GM10248 (cell line): ENCODE data around the gene UGT1A9.

ENCODE experiments used
- CTCF ChIA-PET: fragments of 300-600 bp; sonication (Branson Sonifier 250); formaldehyde crosslinking; extraction: SDS; loops from one replicate; lab custom pipeline; 2021; ENCODE audit warnings: antibody characterized with exemption; lab: Yijun Ruan, JAX
- POLR2A ChIA-PET: fragments of 350-650 bp; sonication (Branson Sonifier 250); formaldehyde crosslinking; extraction: SDS; loops from one replicate; lab custom pipeline; 2020; ENCODE audit warnings: antibody characterized with exemption; lab: Yijun Ruan, JAX
- DNase-seq: peaks from one replicate; pipeline ENCODE4 v3.0.0; 2012; ENCODE audit errors: extremely low spot score
- CTCF ChIP-seq: IDR thresholded peaks from 2 replicates; pipeline ENCODE4 v1.5.1; 2012; ENCODE audit warnings: mild to moderate bottlenecking, low read depth; ENCODE audit errors: extremely low read depth, missing control alignments, control extremely low read depth

Gene UGT1A9

GRCh38 chr2:233811732-233812131, 140.0 kb downstream of the UGT1A9 start:
- TF ChIP-seq CTCF, result no peak
- CTCF ChIA-PET, result no interaction called here
- DNase-seq, result no peak
- POLR2A ChIA-PET, result no interaction called here

- TF ChIP-seq CTCF, result no peak
- ChIA-PET POLR2A (no interaction called here), CTCF (interaction anchor here (1.3 to 1.5 kb wide), 2 partner anchors 19 to 45 kb away, joined by 3 read pairs; no protein-coding TSS in a partner anchor)
- DNase-seq, result no peak
These were observed 141.7 kb downstream of the UGT1A9 start for GRCh38 chr2:233813236-233814055.

GRCh38 chr2:233814056-233814835, 142.5 kb downstream of the UGT1A9 start:
- POLR2A ChIA-PET, result no interaction called here
- no peak for TF ChIP-seq CTCF
- no peak for DNase-seq
- CTCF ChIA-PET, result interaction anchor here (0.9 to 1.3 kb wide), 3 partner anchors 10 to 18 kb away, joined by 3 to 4 read pairs (median 3); no protein-coding TSS in a partner anchor

- ChIA-PET POLR2A (no interaction called here), CTCF (no interaction called here)
- TF ChIP-seq CTCF, result no peak
- no peak for DNase-seq
These were observed 144.2 kb downstream of the UGT1A9 start for GRCh38 chr2:233815861-233816260.

- no peak for DNase-seq
- ChIA-PET POLR2A (no interaction called here), CTCF (no interaction called here)
- TF ChIP-seq CTCF, result no peak
These were observed 144.6 kb downstream of the UGT1A9 start for GRCh38 chr2:233816334-233816733.

GRCh38 chr2:233816771-233817170, 145.1 kb downstream of the UGT1A9 start:
- POLR2A ChIA-PET, result no interaction called here
- CTCF ChIA-PET, result no interaction called here
- DNase-seq, result no peak
- TF ChIP-seq CTCF, result no peak
